ENCODE data around the gene PARVA.

- TF ChIP-seq, protein P1, sequence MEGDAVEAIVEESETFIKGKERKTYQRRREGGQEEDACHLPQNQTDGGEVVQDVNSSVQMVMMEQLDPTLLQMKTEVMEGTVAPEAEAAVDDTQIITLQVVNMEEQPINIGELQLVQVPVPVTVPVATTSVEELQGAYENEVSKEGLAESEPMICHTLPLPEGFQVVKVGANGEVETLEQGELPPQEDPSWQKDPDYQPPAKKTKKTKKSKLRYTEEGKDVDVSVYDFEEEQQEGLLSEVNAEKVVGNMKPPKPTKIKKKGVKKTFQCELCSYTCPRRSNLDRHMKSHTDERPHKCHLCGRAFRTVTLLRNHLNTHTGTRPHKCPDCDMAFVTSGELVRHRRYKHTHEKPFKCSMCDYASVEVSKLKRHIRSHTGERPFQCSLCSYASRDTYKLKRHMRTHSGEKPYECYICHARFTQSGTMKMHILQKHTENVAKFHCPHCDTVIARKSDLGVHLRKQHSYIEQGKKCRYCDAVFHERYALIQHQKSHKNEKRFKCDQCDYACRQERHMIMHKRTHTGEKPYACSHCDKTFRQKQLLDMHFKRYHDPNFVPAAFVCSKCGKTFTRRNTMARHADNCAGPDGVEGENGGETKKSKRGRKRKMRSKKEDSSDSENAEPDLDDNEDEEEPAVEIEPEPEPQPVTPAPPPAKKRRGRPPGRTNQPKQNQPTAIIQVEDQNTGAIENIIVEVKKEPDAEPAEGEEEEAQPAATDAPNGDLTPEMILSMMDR (conservative IDR thresholded peaks at IDR 0.05; ENCODE audit: low read depth, low read length) = no peak
- TF ChIP-seq FOS (IDR thresholded peaks at IDR 0.05; ENCODE audit: low read depth, low read length) (peak; percentile 95), MAZ (IDR thresholded peaks at IDR 0.05; ENCODE audit: borderline replicate concordance, low read depth, low read length) (no peak), RAD21 (IDR thresholded peaks at IDR 0.05; ENCODE audit: low read length) (no peak; the same call in 1 of the 2 replicates), MXI1 (IDR thresholded peaks at IDR 0.05; ENCODE audit: borderline replicate concordance, low read depth, low read length) (no peak), POLR2A (IDR thresholded peaks at IDR 0.05; ENCODE audit: low read depth, low read length) (peak; percentile 83), SMC3 (IDR thresholded peaks at IDR 0.05; ENCODE audit: low read depth, low read length) (peak; percentile 26; the same call in 1 of the 2 replicates), USF2 (IDR thresholded peaks at IDR 0.05; ENCODE audit: low read depth, low read length) (no peak), RCOR1 (IDR thresholded peaks at IDR 0.05; ENCODE audit: insufficient replicate concordance, low read length) (no peak)
- TF ChIP-seq, protein P2, sequence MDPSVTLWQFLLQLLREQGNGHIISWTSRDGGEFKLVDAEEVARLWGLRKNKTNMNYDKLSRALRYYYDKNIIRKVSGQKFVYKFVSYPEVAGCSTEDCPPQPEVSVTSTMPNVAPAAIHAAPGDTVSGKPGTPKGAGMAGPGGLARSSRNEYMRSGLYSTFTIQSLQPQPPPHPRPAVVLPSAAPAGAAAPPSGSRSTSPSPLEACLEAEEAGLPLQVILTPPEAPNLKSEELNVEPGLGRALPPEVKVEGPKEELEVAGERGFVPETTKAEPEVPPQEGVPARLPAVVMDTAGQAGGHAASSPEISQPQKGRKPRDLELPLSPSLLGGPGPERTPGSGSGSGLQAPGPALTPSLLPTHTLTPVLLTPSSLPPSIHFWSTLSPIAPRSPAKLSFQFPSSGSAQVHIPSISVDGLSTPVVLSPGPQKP (IDR thresholded peaks at IDR 0.05; ENCODE audit: borderline replicate concordance, low read depth, low read length) = no peak
These were observed 162.2 kb downstream of the PARVA start for GRCh38 chr11:12539572-12539971.
